Measurements from ENCODE around the gene ACKR3. TPM values are rescaled to one million over a fixed set of nuclear protein-coding genes. Genes with fewer than 3 reads are reported as not detected.

Gene ACKR3
- total RNA-seq, 2 donors from 2014 or later: 0.33 TPM; not detected in 1

- DNase-seq (ENCODE audit: low spot score) (no peak), ATAC-seq (no peak)
- no peaks in the 10 kb centered on the region for H3K9me3 Mint-ChIP-seq
- H3K36me3 Mint-ChIP-seq: no peaks in the 10 kb centered on the region
- H3K4me1 Mint-ChIP-seq (ENCODE audit: low read depth in 2 of 2): no peaks in the 10 kb centered on the region
- H3K4me3 Mint-ChIP-seq: no peak overlapping the region
- no peak overlapping the region for H3K27ac Mint-ChIP-seq
- peaks cover 6 to 18% of the 10 kb centered on the region in 2 donors for H3K27me3 Mint-ChIP-seq
Measured at GRCh38 chr2:236631281-236631855, 61.7 kb downstream of the ACKR3 start.

DNA sequence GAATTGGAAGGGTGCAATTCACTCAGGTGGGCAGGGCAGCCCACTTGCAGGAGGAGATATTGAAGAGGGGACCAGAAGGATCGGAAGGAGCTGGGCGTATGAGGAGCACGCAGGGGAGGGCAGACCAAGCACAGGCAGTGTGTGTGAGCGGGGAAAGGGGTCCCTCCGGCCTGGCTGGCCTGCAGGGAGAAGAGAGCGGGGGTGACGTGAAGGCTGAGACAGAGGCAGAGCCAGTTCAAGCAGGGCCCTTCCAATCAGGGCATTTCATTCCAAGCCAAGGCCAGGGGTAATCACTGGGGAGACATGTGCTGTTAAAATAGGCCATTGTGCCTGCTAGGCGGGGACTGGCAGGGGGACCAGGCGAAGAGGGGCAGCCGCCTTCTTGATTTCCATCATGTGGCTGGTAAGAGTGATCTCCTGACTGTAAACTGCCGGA, 62.2 kb downstream of the ACKR3 start:
- H3K27ac Mint-ChIP-seq: no peak overlapping the region
- H3K9me3 Mint-ChIP-seq: no peaks in the 10 kb centered on the region
- no peaks in the 10 kb centered on the region for H3K36me3 Mint-ChIP-seq
- ATAC-seq: no peak
- no peak overlapping the region for H3K4me3 Mint-ChIP-seq
- H3K27me3 Mint-ChIP-seq: peaks cover 6 to 18% of the 10 kb centered on the region in 2 donors
- no peaks in the 10 kb centered on the region for H3K4me1 Mint-ChIP-seq (ENCODE audit: low read depth in 2 of 2)
- DNase-seq (ENCODE audit: low spot score): no peak

Measured in natural killer cell treated with Interleukin-12 subunit alpha and Interleukin-12 subunit beta and Interleukin-15 and Interleukin-18, amount 100 ng/mL, for 72 hours (primary cell).